Uterus (tissue), 2 donors: ENCODE results near the gene PPBP.

Experiments used
- POLR2A ChIP-seq, 2 donors: fragments of 450-650 bp; IDR thresholded peaks; one replicate each; pipeline ENCODE4 v1.6.1; 2016; ENCODE audit warnings: antibody characterized with exemption in 2 of 2, mild to moderate bottlenecking in 1 of 2, moderate library complexity in 1 of 2
- TF ChIP-seq, protein P1 (sequence below), 4 experiments: fragments of 200-600 bp in 2 of 4; fragments of 450-650 bp in 2 of 4; sonication (generic) in 2 of 4; IDR thresholded peaks; one replicate each; pipeline ENCODE4 v1.5.1; 2016 to 2019; ENCODE audit warnings: antibody characterized with exemption in 4 of 4, mild to moderate bottlenecking in 2 of 4, moderate library complexity in 1 of 4

DNA sequence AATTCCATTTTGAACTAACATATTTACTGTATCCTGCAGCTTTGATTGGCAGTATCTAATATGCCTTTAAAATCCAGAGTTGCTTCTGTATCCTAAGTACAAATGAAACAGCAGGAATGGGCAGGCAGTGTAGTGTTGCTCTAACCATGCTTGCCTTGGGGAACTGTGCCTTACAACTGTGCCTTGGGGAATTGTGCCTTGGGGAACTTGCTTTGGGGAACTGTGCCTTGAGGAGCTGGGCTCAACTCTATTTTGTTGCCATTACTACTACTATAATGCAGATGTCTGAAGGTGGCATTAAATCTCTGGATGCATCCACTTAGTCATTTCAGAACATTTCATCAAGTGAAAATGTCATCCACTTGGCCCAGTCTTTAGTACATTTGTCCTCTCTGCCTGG is 43.6 kb upstream of the PPBP start:
- TF ChIP-seq, protein P1, sequence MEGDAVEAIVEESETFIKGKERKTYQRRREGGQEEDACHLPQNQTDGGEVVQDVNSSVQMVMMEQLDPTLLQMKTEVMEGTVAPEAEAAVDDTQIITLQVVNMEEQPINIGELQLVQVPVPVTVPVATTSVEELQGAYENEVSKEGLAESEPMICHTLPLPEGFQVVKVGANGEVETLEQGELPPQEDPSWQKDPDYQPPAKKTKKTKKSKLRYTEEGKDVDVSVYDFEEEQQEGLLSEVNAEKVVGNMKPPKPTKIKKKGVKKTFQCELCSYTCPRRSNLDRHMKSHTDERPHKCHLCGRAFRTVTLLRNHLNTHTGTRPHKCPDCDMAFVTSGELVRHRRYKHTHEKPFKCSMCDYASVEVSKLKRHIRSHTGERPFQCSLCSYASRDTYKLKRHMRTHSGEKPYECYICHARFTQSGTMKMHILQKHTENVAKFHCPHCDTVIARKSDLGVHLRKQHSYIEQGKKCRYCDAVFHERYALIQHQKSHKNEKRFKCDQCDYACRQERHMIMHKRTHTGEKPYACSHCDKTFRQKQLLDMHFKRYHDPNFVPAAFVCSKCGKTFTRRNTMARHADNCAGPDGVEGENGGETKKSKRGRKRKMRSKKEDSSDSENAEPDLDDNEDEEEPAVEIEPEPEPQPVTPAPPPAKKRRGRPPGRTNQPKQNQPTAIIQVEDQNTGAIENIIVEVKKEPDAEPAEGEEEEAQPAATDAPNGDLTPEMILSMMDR (IDR thresholded peaks at IDR 0.05) = no peak
- no peak for TF ChIP-seq POLR2A (IDR thresholded peaks at IDR 0.05)
